ENCODE results near the gene BCAR3.

BCAR3 gene

GRCh38 chr1:93546162-93546863 lies 135.3 kb downstream of the BCAR3 start:
- no peaks in the 10 kb centered on the region for H3K79me2 ChIP-seq (ENCODE audit: insufficient read depth, low read length)
- H3K27ac ChIP-seq (ENCODE audit: low read depth, low read length) = no peak overlapping the region
- H2AFZ ChIP-seq (ENCODE audit: low read depth, low read length, severe bottlenecking) = no peak overlapping the region
- no peak for TF ChIP-seq CTCF (IDR thresholded peaks at IDR 0.05; ENCODE audit: insufficient read depth, low read length, poor library complexity, severe bottlenecking)
- no peak for TF ChIP-seq EZH2phosphoT487 (conservative IDR thresholded peaks at IDR 0.05; ENCODE audit: low read length)
- no peak overlapping the region for H3K4me3 ChIP-seq (ENCODE audit: insufficient read depth, low read length, poor library complexity, severe bottlenecking)
- no peaks in the 10 kb centered on the region for H3F3A ChIP-seq (ENCODE audit: insufficient read depth)
- no peaks in the 10 kb centered on the region for H3K27me3 ChIP-seq (ENCODE audit: low read length)
- no peaks in the 10 kb centered on the region for H3K9me2 ChIP-seq (replicated peaks; ENCODE audit: insufficient read depth, low read length)
- H4K20me1 ChIP-seq (ENCODE audit: low read depth, low read length) = no peaks in the 10 kb centered on the region; the same call in 1 of the 2 replicates
- H3K36me3 ChIP-seq (ENCODE audit: low read length) = no peaks in the 10 kb centered on the region
- no peaks in the 10 kb centered on the region for H3K9me3 ChIP-seq (ENCODE audit: insufficient read depth, low read length)
- H3K4me2 ChIP-seq (ENCODE audit: low read depth, low read length, poor library complexity, severe bottlenecking) = no peak overlapping the region
- no peak overlapping the region for H3K9ac ChIP-seq (ENCODE audit: low read length)

DNA sequence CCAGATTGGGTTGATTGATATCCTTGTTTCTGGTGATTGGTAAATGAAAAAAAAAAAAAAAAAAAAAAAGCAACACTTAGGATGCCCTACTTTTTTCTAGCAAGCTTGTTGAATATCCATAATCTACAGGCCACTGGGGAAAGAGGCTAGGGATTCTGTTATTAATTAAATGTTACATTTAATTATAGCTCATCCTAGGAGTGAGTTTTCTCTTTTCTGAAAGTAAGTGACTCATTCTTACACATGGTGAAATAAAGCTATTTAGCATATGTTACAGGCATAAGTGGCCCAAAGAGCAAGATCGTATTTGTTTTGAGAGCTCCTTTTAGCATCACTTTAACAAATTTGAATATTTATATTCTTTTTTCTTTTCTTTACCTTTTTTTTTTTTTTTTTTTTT lies 139.2 kb downstream of the BCAR3 start:
- Histone ChIP-seq H3K36me3 (ENCODE audit: low read length) (no peaks in the 10 kb centered on the region), H3K9ac (ENCODE audit: low read length) (no peak overlapping the region), H2AFZ (ENCODE audit: low read depth, low read length, severe bottlenecking) (no peak overlapping the region), H3K27me3 (ENCODE audit: low read length) (no peaks in the 10 kb centered on the region), H3K9me2 (replicated peaks; ENCODE audit: insufficient read depth, low read length) (no peaks in the 10 kb centered on the region), H3F3A (ENCODE audit: insufficient read depth) (no peaks in the 10 kb centered on the region), H3K9me3 (ENCODE audit: insufficient read depth, low read length) (no peaks in the 10 kb centered on the region), H3K79me2 (ENCODE audit: insufficient read depth, low read length) (no peaks in the 10 kb centered on the region), H3K4me2 (ENCODE audit: low read depth, low read length, poor library complexity, severe bottlenecking) (no peak overlapping the region), H4K20me1 (ENCODE audit: low read depth, low read length) (no peaks in the 10 kb centered on the region), H3K27ac (ENCODE audit: low read depth, low read length) (no peak overlapping the region), H3K4me3 (ENCODE audit: insufficient read depth, low read length, poor library complexity, severe bottlenecking) (no peak overlapping the region)
- TF ChIP-seq CTCF (IDR thresholded peaks at IDR 0.05; ENCODE audit: insufficient read depth, low read length, poor library complexity, severe bottlenecking) = no peak

GRCh38 chr1:93541045-93541444 lies 140.6 kb downstream of the BCAR3 start:
- Histone ChIP-seq H3K27ac (ENCODE audit: low read depth, low read length) (no peak overlapping the region), H3K9me2 (replicated peaks; ENCODE audit: insufficient read depth, low read length) (no peaks in the 10 kb centered on the region), H3K4me2 (ENCODE audit: low read depth, low read length, poor library complexity, severe bottlenecking) (no peak overlapping the region), H3K4me3 (ENCODE audit: insufficient read depth, low read length, poor library complexity, severe bottlenecking) (no peak overlapping the region), H3F3A (ENCODE audit: insufficient read depth) (no peaks in the 10 kb centered on the region), H3K79me2 (ENCODE audit: insufficient read depth, low read length) (no peaks in the 10 kb centered on the region), H3K36me3 (ENCODE audit: low read length) (no peaks in the 10 kb centered on the region), H3K9ac (ENCODE audit: low read length) (no peak overlapping the region), H3K27me3 (ENCODE audit: low read length) (no peaks in the 10 kb centered on the region), H2AFZ (ENCODE audit: low read depth, low read length, severe bottlenecking) (no peak overlapping the region), H3K9me3 (ENCODE audit: insufficient read depth, low read length) (no peaks in the 10 kb centered on the region), H4K20me1 (ENCODE audit: low read depth, low read length) (no peaks in the 10 kb centered on the region)
- TF ChIP-seq CTCF (IDR thresholded peaks at IDR 0.05; ENCODE audit: insufficient read depth, low read length, poor library complexity, severe bottlenecking) = no peak
- no peak for TF ChIP-seq EZH2phosphoT487 (conservative IDR thresholded peaks at IDR 0.05; ENCODE audit: low read length)

All from SU-DHL-6 (cell line).